T-helper 1 cell treated with Interleukin-12 subunit alpha and Interleukin-12 subunit beta and Interleukin-4 antibody, amounts not matched to agents 30 μg/mL and 1 μg/mL, for 36 hours (primary cell): ENCODE results near the gene LRRC74B.
"Not testable (repeated sequence)": the region's sequence is repeated elsewhere in the genome, so short reads cannot be mapped to it uniquely, and the experiment has no call there.

Experiments used
- H3K27ac Mint-ChIP-seq: one replicate; pipeline ENCODE4 v1.8.0; 2021; ENCODE audit warnings: mild to moderate bottlenecking, mixed read lengths
- H3K27me3 Mint-ChIP-seq: one replicate; pipeline ENCODE4 v1.8.0; 2021; ENCODE audit warnings: low read depth, mixed read lengths
- H3K36me3 Mint-ChIP-seq: one replicate; pipeline ENCODE4 v1.8.0; 2021; ENCODE audit warnings: low read depth, mixed read lengths
- H3K4me1 Mint-ChIP-seq: one replicate; pipeline ENCODE4 v1.8.0; 2021; ENCODE audit warnings: low read depth, mixed read lengths
- H3K4me3 Mint-ChIP-seq: one replicate; pipeline ENCODE4 v1.8.0; 2021; ENCODE audit warnings: mild to moderate bottlenecking, moderate library complexity, mixed read lengths
- H3K9me3 Mint-ChIP-seq: one replicate; pipeline ENCODE4 v1.8.0; 2021; ENCODE audit warnings: mixed read lengths

The LRRC74B gene

GRCh38 chr22:21087926-21088325, 42.2 kb downstream of the LRRC74B start:
- H3K9me3 Mint-ChIP-seq, H3K4me1 Mint-ChIP-seq, H3K27me3 Mint-ChIP-seq, H3K27ac Mint-ChIP-seq, H3K4me3 Mint-ChIP-seq, H3K36me3 Mint-ChIP-seq: not testable (repeated sequence)

DNA sequence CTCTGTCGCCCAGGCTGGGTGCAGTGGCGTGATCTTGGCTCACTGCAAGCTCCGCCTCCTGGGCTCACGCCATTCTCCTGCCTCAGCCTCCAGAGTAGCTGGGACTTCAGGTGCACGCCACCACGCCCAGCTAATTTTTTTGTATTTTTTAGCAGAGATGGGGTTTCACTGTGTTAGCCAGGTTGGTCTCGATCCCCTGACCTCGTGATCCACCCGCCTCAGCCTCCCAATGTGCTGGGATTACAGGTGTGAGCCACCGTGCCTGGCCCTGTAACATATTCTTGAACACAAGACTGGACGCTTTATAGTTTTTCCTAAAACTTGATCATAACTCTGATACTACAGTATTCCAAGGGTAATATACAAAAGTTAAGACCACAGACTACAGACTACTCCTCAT, 45.5 kb downstream of the LRRC74B start:
- not testable (repeated sequence) for H3K9me3 Mint-ChIP-seq, H3K27me3 Mint-ChIP-seq, H3K36me3 Mint-ChIP-seq, H3K4me3 Mint-ChIP-seq, H3K27ac Mint-ChIP-seq, H3K4me1 Mint-ChIP-seq

GRCh38 chr22:21092797-21093554, 47.2 kb downstream of the LRRC74B start:
- Mint-ChIP-seq H3K4me3 (no peak overlapping the region), H3K36me3 (no peaks in the 10 kb centered on the region), H3K9me3 (no peaks in the 10 kb centered on the region), H3K27me3 (peaks cover 5% of the 10 kb centered on the region), H3K27ac (no peak overlapping the region), H3K4me1 (no peaks in the 10 kb centered on the region)

DNA sequence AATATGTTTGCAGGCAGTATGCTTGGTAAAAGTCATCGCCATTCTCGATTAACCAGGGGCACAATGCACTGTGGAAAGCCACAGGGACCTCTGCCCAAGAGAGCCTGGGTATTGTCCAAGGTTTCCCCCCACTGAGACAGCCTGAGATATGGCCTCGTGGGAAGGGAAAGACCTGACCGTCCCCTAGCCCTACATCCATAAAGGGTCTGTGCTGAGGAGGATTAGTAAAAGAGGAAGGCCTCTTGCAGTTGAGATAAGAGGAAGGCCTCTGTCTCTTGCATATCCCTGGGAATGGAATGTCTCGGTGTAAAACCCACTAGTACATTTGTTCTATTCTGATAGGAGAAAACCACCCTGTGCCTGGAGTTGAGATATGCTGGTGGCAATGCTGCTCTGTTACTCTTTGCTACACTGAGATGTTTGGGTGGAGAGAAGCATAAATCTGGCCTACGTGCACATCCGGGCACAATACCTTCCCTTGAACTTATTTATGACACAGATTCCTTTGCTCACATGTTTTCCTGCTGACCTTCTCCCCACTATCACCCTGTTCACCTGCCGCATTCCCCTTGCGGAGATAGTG, 47.9 kb downstream of the LRRC74B start:
- H3K9me3 Mint-ChIP-seq, H3K4me3 Mint-ChIP-seq, H3K27me3 Mint-ChIP-seq, H3K4me1 Mint-ChIP-seq, H3K36me3 Mint-ChIP-seq, H3K27ac Mint-ChIP-seq: not testable (repeated sequence)

GRCh38 chr22:21094911-21095772, 49.4 kb downstream of the LRRC74B start:
- H3K27ac Mint-ChIP-seq, result no peak overlapping the region
- H3K27me3 Mint-ChIP-seq, result peaks cover 7% of the 10 kb centered on the region
- no peaks in the 10 kb centered on the region for H3K36me3 Mint-ChIP-seq
- H3K4me3 Mint-ChIP-seq, result no peak overlapping the region
- no peaks in the 10 kb centered on the region for H3K9me3 Mint-ChIP-seq
- no peaks in the 10 kb centered on the region for H3K4me1 Mint-ChIP-seq

- Mint-ChIP-seq H3K4me3 (no peak overlapping the region), H3K27me3 (peaks cover 5% of the 10 kb centered on the region), H3K9me3 (no peaks in the 10 kb centered on the region), H3K36me3 (no peaks in the 10 kb centered on the region), H3K27ac (no peak overlapping the region), H3K4me1 (no peaks in the 10 kb centered on the region)
Measured at GRCh38 chr22:21095773-21096107, 50.0 kb downstream of the LRRC74B start.

- H3K27ac Mint-ChIP-seq, H3K4me1 Mint-ChIP-seq, H3K4me3 Mint-ChIP-seq, H3K9me3 Mint-ChIP-seq, H3K27me3 Mint-ChIP-seq, H3K36me3 Mint-ChIP-seq: not testable (repeated sequence)
Measured at GRCh38 chr22:21096878-21097277, 51.1 kb downstream of the LRRC74B start.

DNA sequence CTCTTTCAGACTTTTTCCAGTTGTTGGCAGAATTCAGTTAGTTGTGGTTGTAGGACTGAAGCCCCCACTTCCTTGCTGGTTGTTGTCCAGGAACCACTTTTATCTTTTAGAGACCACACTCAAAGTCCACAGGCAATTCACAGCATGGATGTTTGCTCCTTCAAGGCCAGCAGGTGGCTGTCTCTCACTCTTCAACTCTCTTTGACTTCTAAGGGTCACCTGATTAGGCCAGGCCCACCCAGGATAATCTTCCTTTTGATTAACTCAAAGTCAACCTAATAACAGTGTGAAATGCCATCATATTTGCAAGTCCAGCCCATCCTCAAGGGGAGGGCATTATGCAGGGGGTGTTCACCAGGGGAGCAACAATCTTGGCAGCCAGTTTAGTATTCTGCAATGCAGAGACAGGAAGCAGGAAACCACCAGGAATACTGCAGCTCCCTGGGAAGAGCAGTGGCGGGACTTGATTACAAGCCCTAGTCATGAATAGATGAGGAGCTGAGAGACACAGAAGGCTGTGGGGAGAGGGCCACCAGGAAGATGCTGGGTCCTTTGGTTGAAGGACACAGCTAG, 52.4 kb downstream of the LRRC74B start:
- Mint-ChIP-seq H3K36me3 (no peaks in the 10 kb centered on the region), H3K4me3 (no peak overlapping the region), H3K27me3 (peaks cover 11% of the 10 kb centered on the region), H3K9me3 (no peaks in the 10 kb centered on the region), H3K4me1 (peaks cover 4% of the 10 kb centered on the region), H3K27ac (no peak overlapping the region)

DNA sequence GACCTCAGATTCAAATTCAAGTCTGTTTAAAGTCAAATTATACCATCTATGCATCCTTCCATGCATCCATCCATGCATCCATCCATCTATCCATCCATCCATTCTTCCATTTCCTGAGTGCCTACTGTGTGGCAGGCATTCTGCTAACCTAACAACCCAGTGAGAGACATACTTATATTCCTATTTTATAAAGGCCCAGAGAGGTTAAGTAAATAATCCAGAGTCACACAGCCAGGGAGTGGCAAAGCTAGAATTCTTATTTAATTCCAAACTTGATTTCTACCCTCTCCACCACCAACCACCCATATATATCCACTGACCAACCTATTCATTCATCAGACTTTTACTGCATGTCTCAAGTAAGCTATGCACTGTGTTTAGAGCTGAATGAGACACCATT, 53.8 kb downstream of the LRRC74B start:
- H3K4me3 Mint-ChIP-seq, result no peak overlapping the region
- no peaks in the 10 kb centered on the region for H3K36me3 Mint-ChIP-seq
- H3K27me3 Mint-ChIP-seq, result peaks cover 17% of the 10 kb centered on the region
- no peaks in the 10 kb centered on the region for H3K9me3 Mint-ChIP-seq
- H3K27ac Mint-ChIP-seq, result no peak overlapping the region
- peaks cover 4% of the 10 kb centered on the region for H3K4me1 Mint-ChIP-seq

DNA sequence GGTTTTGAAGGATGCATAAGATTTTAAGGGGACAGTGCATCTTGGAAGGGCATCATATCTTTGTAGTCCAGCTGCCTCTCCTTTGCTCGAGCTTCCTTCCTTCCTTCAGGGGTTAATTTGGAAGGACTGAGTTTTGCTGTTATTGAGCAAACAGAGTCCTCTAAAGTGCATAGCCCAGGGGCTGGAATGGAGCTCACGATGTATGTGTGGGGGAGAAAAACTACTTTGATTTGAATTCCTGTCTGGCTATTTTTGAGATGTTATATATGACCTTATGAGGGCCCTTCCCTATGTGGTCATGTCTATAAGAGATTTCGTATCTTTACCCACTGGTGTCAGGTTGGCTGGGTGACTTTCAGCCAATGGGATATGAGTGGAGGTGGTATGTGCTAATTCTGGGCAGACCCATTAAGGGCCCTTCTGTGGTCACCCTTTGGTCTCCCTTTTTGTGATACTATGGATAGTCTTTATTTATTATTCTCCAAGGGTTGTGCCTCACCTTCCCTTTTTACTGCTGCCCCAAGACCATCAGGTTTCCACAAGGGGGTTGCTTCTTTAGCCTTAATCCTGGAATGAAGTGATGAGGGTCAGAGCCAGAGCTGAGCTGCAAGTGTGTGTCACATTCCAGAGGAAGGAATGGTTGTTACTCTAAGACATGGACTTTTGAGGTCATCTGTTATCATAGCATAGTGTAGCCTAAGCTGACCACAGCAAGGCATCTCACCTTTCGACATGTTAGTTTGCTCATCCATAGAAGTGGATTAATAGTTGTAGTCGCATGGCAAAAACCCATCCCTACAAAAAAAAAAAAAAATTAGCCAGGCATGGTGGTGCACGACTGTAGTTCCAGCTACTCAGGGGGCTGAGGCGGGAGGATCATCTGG, 54.6 kb downstream of the LRRC74B start:
- Mint-ChIP-seq H3K27me3 (peaks cover 20% of the 10 kb centered on the region), H3K9me3 (no peaks in the 10 kb centered on the region), H3K36me3 (no peaks in the 10 kb centered on the region), H3K4me1 (peaks cover 4% of the 10 kb centered on the region), H3K4me3 (no peak overlapping the region), H3K27ac (no peak overlapping the region)

DNA sequence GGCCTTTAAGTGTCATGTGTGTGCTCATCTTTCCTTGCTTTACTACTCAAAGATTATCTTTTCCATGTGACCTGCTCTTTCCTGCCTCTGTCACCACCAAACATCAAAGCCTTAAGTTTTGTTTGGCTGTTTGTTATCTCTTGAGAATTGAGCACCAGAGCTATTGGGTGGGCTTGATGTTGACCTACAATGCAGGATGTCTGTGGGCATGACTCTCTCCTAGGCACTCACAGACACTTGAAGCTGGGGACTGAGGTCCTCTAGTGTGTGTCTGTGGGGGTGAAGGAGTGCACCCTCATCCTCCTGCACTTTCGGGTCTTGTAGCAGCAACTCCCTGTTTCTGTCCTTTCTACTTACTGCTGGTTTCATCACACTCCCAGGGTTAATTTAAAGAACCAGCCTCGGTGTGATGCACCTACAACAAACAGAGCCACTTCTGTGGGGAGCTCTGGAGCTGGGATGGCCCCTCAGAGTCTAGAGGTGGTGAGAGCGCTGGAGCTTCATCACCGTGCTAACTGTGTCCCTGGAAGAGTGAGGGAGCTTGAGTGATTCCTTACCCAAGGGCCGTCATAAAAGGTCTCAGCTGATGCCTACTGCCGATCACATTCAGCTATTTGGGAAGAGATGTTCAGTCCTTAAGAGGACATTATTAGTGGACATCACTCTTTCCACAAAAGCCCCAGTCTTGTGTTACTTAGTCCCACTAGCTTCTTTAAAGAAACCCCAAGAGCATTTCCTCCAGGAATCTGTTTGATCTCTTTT, 56.3 kb downstream of the LRRC74B start:
- peaks cover 26% of the 10 kb centered on the region for H3K27me3 Mint-ChIP-seq
- no peaks in the 10 kb centered on the region for H3K9me3 Mint-ChIP-seq
- H3K4me3 Mint-ChIP-seq, result no peak overlapping the region
- no peaks in the 10 kb centered on the region for H3K36me3 Mint-ChIP-seq
- peaks cover 4% of the 10 kb centered on the region for H3K4me1 Mint-ChIP-seq
- H3K27ac Mint-ChIP-seq, result no peak overlapping the region

DNA sequence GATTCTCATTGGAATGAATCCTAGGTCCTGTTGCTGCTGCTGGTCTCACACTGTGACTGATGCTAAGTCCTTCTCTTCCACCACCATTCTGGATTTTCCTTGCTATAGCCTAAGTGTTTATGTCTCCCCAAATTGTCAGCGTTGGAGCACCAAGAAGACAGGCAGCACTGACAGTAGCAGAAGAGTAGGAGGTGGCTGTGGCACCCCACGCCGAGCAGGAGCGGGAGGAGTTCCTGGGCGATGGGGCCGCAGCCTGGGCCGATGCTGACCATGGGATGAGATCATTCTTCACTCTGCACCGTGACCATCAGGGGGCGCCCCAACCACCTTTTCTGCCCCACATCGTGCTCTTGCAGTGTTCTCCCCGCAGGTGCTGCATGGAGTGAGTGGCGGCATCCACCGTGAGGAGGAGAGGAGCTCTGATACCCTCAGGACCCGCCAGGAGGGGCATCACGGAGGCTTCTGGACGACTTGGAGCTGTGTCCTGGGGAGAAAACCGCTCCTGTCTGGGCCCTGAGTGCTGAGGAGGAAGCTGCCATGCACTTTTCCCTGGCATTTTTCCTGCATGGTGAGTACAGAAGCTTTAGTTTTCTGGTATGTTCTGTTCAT, 57.0 kb downstream of the LRRC74B start:
- peaks cover 4% of the 10 kb centered on the region for H3K4me1 Mint-ChIP-seq
- H3K36me3 Mint-ChIP-seq, result no peaks in the 10 kb centered on the region
- H3K27ac Mint-ChIP-seq, result no peak overlapping the region
- H3K4me3 Mint-ChIP-seq, result no peak overlapping the region
- H3K27me3 Mint-ChIP-seq, result peaks cover 28% of the 10 kb centered on the region
- no peaks in the 10 kb centered on the region for H3K9me3 Mint-ChIP-seq

DNA sequence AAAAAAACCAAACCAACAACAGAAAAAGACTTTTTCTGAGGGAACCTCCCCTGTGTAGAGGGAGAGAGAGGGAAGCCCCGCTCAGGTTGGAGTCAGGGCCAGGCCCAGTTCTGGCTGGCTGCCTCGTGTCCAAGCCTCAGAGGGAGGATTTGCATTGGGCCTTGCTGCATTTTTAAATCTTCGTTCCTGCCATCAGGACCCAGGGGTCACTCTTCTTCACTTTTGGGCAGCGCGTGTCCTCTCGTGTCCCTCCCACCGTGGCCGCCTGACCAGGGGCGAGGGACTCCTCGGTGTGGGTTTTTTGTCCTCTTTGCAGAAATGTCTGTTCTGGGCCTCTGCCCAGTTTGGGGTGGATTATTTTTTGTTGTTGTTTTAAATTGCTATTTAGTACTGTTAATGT, 57.9 kb downstream of the LRRC74B start:
- Mint-ChIP-seq H3K4me1 (peaks cover 4% of the 10 kb centered on the region), H3K4me3 (no peak overlapping the region), H3K27me3 (peaks cover 23% of the 10 kb centered on the region), H3K9me3 (no peaks in the 10 kb centered on the region), H3K27ac (no peak overlapping the region), H3K36me3 (no peaks in the 10 kb centered on the region)
